H9 (cell line): Measurements from ENCODE around the gene AHI1. TPM values are rescaled to one million over a fixed set of nuclear protein-coding genes. Genes with fewer than 3 reads are reported as not detected.

Experiments
- DNase-seq: peaks from one replicate; pipeline ENCODE4 v3.0.0-alpha.2; 2017
- H2AFZ ChIP-seq: one replicate; pipeline ENCODE4 v1.6.1; 2013; ENCODE audit warnings: mild to moderate bottlenecking, low read length, control low read depth, moderate library complexity
- H2AK5ac ChIP-seq: 2 replicates; pipeline ENCODE4 v1.6.1; 2013; ENCODE audit warnings: low read length, control low read depth, mixed read lengths; ENCODE audit not compliant: insufficient read length
- H2BK120ac ChIP-seq: one replicate; pipeline ENCODE4 v1.6.1; 2013; ENCODE audit warnings: low read depth, mild to moderate bottlenecking, low read length, control low read depth, inconsistent platforms; ENCODE audit not compliant: poor library complexity, severe bottlenecking
- H2BK12ac ChIP-seq: 2 replicates; pipeline ENCODE4 v1.6.1; 2013; ENCODE audit warnings: low read length, control low read depth, mixed read lengths, low read depth; ENCODE audit not compliant: insufficient read length
- H2BK15ac ChIP-seq: 2 replicates; pipeline ENCODE4 v1.6.1; 2013; ENCODE audit warnings: low read depth, low read length, control low read depth
- H2BK20ac ChIP-seq: one replicate; pipeline ENCODE4 v1.6.1; 2013; ENCODE audit warnings: low read depth, mild to moderate bottlenecking, low read length, control low read depth, inconsistent platforms; ENCODE audit not compliant: poor library complexity, severe bottlenecking
- H2BK5ac ChIP-seq: 2 replicates; pipeline ENCODE4 v1.6.1; 2013; ENCODE audit warnings: low read length, control low read depth, mixed read lengths; ENCODE audit not compliant: insufficient read length
- H3K14ac ChIP-seq: 2 replicates; pipeline ENCODE4 v1.6.1; 2013; ENCODE audit warnings: low read length, control low read depth; ENCODE audit not compliant: insufficient read depth
- H3K18ac ChIP-seq: 2 replicates; pipeline ENCODE4 v1.6.1; 2013; ENCODE audit warnings: low read depth, mild to moderate bottlenecking, mixed read lengths, low read length, control low read depth; ENCODE audit not compliant: insufficient read length
- H3K23ac ChIP-seq: 2 replicates; pipeline ENCODE4 v1.6.1; 2013; ENCODE audit warnings: low read length, control low read depth, mixed read lengths, low read depth; ENCODE audit not compliant: insufficient read length
- H3K23me2 ChIP-seq: 2 replicates; pipeline ENCODE4 v1.6.1; 2013; ENCODE audit warnings: low read depth, mild to moderate bottlenecking, mixed read lengths, low read length, control low read depth; ENCODE audit not compliant: insufficient read length, poor library complexity, severe bottlenecking
- H3K27ac ChIP-seq: 2 replicates; pipeline ENCODE4 v1.5.1; 2013; ENCODE audit warnings: low read length, control low read depth, mixed read lengths, low read depth; ENCODE audit not compliant: insufficient read length
- H3K27me3 ChIP-seq: 2 replicates; pipeline ENCODE4 v1.6.1; 2013; ENCODE audit warnings: low read length, control low read depth, inconsistent platforms; ENCODE audit not compliant: insufficient read depth
- H3K4ac ChIP-seq: 2 replicates; pipeline ENCODE4 v1.6.1; 2013; ENCODE audit warnings: low read depth, mild to moderate bottlenecking, control low read depth, inconsistent platforms, low read length, moderate library complexity
- H3K4me1 ChIP-seq: 2 replicates; pipeline ENCODE4 v1.6.1; 2013; ENCODE audit warnings: low read length, control low read depth, inconsistent platforms; ENCODE audit not compliant: insufficient read depth
- H3K4me2 ChIP-seq: 2 replicates; pipeline ENCODE4 v1.6.1; 2013; ENCODE audit warnings: low read length, control low read depth, mixed read lengths; ENCODE audit not compliant: insufficient read length, insufficient read depth
- H3K56ac ChIP-seq: 2 replicates; pipeline ENCODE4 v1.6.1; 2013; ENCODE audit warnings: low read depth, mild to moderate bottlenecking, mixed read lengths, low read length, control low read depth; ENCODE audit not compliant: insufficient read length
- H3K79me1 ChIP-seq: 2 replicates; pipeline ENCODE4 v1.6.1; 2013; ENCODE audit warnings: low read depth, mild to moderate bottlenecking, moderate library complexity, low read length, control low read depth, inconsistent platforms; ENCODE audit not compliant: insufficient read depth, poor library complexity, severe bottlenecking
- H3K79me2 ChIP-seq: 2 replicates; pipeline ENCODE4 v1.6.1; 2013; ENCODE audit warnings: low read length, control low read depth, inconsistent platforms; ENCODE audit not compliant: insufficient read depth
- H3K9ac ChIP-seq: 2 replicates; pipeline ENCODE4 v1.6.1; 2013; ENCODE audit warnings: low read length, control low read depth, mixed read lengths; ENCODE audit not compliant: insufficient read length; ENCODE audit errors: extremely low read depth
- H3K9me3 ChIP-seq: one replicate; pipeline ENCODE4 v1.6.1; 2013; ENCODE audit warnings: low read depth, low read length, inconsistent platforms; ENCODE audit not compliant: control insufficient read depth
- H3T11ph ChIP-seq: one replicate; pipeline ENCODE4 v1.6.1; 2013; ENCODE audit warnings: mild to moderate bottlenecking, low read length, control low read depth, inconsistent platforms
- H4K20me1 ChIP-seq: one replicate; pipeline ENCODE4 v1.6.1; 2013; ENCODE audit not compliant: control insufficient read depth, insufficient read length, insufficient read depth
- H4K5ac ChIP-seq: 2 replicates; pipeline ENCODE4 v1.6.1; 2013; ENCODE audit warnings: low read depth, mild to moderate bottlenecking, mixed read lengths, low read length, control low read depth; ENCODE audit not compliant: insufficient read length
- H4K8ac ChIP-seq: replicated peaks from 2 replicates; pipeline ENCODE4 v1.6.1; 2013; ENCODE audit warnings: low read length, control low read depth, mixed read lengths, low read depth; ENCODE audit not compliant: insufficient read length
- H4K91ac ChIP-seq: 2 replicates; pipeline ENCODE4 v1.6.1; 2013; ENCODE audit warnings: low read depth, mild to moderate bottlenecking, moderate library complexity, mixed read lengths, low read length, control low read depth; ENCODE audit not compliant: insufficient read length
- H3K27ac Mint-ChIP-seq, 3 experiments: 2 replicates in 2 of 3; 3 replicates in 1 of 3; pipeline ENCODE4 v1.8.0; 2020 to 2021; ENCODE audit warnings: mixed read lengths in 3 of 3, mild to moderate bottlenecking in 1 of 3, moderate library complexity in 1 of 3
- H3K27me3 Mint-ChIP-seq: 2 replicates; pipeline ENCODE4 v1.8.0; 2021; ENCODE audit warnings: low read depth, mild to moderate bottlenecking, moderate library complexity, mixed read lengths
- H3K36me3 Mint-ChIP-seq, 3 experiments: 2 replicates in 2 of 3; 3 replicates in 1 of 3; pipeline ENCODE4 v1.8.0; 2020 to 2021; ENCODE audit warnings: low read depth in 3 of 3, mixed read lengths in 3 of 3; ENCODE audit not compliant: insufficient read depth in 1 of 3
- H3K4me1 Mint-ChIP-seq, 2 experiments: 2 replicates each; pipeline ENCODE4 v1.8.0; 2020; ENCODE audit warnings: mixed read lengths in 2 of 2
- H3K4me3 Mint-ChIP-seq, 2 experiments: 2 replicates in 1 of 2; 3 replicates in 1 of 2; pipeline ENCODE4 v1.8.0; 2020 to 2021; ENCODE audit warnings: mild to moderate bottlenecking in 2 of 2, mixed read lengths in 2 of 2, moderate library complexity in 1 of 2
- H3K9me3 Mint-ChIP-seq, 2 experiments: 2 replicates in 1 of 2; 3 replicates in 1 of 2; pipeline ENCODE4 v1.8.0; 2020; ENCODE audit warnings: mild to moderate bottlenecking in 2 of 2, mixed read lengths in 2 of 2, moderate library complexity in 1 of 2
- CTCF ChIP-seq: fragments of 200-600 bp; sonication (generic); conservative IDR thresholded peaks from 3 replicates; pipeline ENCODE4 v1.8.0; 2021; ENCODE audit warnings: antibody characterized with exemption, mild to moderate bottlenecking
- WGBS: extraction: QIAGEN DNeasy Blood & Tissue Kit; methylation state at CpG from one replicate; pipeline ENCODE4 v1.1.7; 2013; ENCODE audit warnings: missing lambda C conversion rate, low lambda C conversion rate, mixed read lengths; ENCODE audit not compliant: insufficient read length; ENCODE audit errors: extremely low coverage; 5-methylcytosine and 5-hydroxymethylcytosine counted together
- total RNA-seq: library from RNA; stranded (reverse); gene quantifications from 2 replicates; pipeline ENCODE4 v1.2.1, GENCODE V29; 2021

Gene AHI1
- total RNA-seq, 1 experiment from 2014 or later, result 9.9 TPM

- Mint-ChIP-seq H3K27me3 (no peaks in the 10 kb centered on the region), H3K4me3 (no peak overlapping the region), H3K36me3 (no peaks in the 10 kb centered on the region), H3K27ac (no peak overlapping the region), H3K4me1 (0 out of 4 replicates have a peak, but pooled peaks cover 0 to 3% of the 10 kb centered on the region in 2 experiments), H3K9me3 (no peaks in the 10 kb centered on the region)
- Histone ChIP-seq H3K27me3 (no peaks in the 10 kb centered on the region), H3K27ac (no peak overlapping the region), H4K91ac (no peak overlapping the region), H3K14ac (no peak overlapping the region), H3K9ac (no peak overlapping the region), H2BK20ac (no peak overlapping the region), H2BK120ac (no peak overlapping the region), H2AFZ (no peak overlapping the region), H4K8ac (no peak overlapping the region), H3T11ph (no peak overlapping the region), H2BK15ac (no peak overlapping the region), H3K9me3 (no peaks in the 10 kb centered on the region), H3K79me1 (no peaks in the 10 kb centered on the region), H2AK5ac (no peak overlapping the region), H4K5ac (no peak overlapping the region), H4K20me1 (no peaks in the 10 kb centered on the region), H3K4me2 (no peak overlapping the region), H2BK12ac (no peak overlapping the region), H3K56ac (no peak overlapping the region), H2BK5ac (no peak overlapping the region), H3K4me1 (no peaks in the 10 kb centered on the region), H3K18ac (no peak overlapping the region), H3K79me2 (no peaks in the 10 kb centered on the region), H3K4ac (no peak overlapping the region), H3K23me2 (no peaks in the 10 kb centered on the region), H3K23ac (no peak overlapping the region)
- no peak for DNase-seq
- no CpG with 5 or more reads among the region's 1 CpG for WGBS
- no peak for TF ChIP-seq CTCF
These were observed 145.9 kb downstream of the AHI1 start for GRCh38 chr6:135351635-135352034.
